Stomach (tissue), 4 donors: ENCODE data around the gene MAD2L2.

ENCODE experiments used
- CTCF ChIP-seq, 7 experiments: fragments of 450-650 bp in 4 of 7; fragments of 200-600 bp in 3 of 7; sonication (generic) in 3 of 7; IDR thresholded peaks; one replicate each; pipeline ENCODE4 v1.5.1; 2016 to 2019; ENCODE audit warnings: antibody characterized with exemption in 7 of 7, control low read depth in 2 of 7, mild to moderate bottlenecking in 1 of 7
- EP300 ChIP-seq: sonication (generic); formaldehyde crosslinking; IDR thresholded peaks from one replicate; pipeline ENCODE4 v1.6.1; 2017; ENCODE audit warnings: antibody characterized with exemption
- POLR2AphosphoS5 ChIP-seq, 3 donors: sonication (generic); formaldehyde crosslinking; IDR thresholded peaks; one replicate each; pipeline ENCODE4 v1.6.1; 2016; ENCODE audit warnings: antibody characterized with exemption in 3 of 3

DNA sequence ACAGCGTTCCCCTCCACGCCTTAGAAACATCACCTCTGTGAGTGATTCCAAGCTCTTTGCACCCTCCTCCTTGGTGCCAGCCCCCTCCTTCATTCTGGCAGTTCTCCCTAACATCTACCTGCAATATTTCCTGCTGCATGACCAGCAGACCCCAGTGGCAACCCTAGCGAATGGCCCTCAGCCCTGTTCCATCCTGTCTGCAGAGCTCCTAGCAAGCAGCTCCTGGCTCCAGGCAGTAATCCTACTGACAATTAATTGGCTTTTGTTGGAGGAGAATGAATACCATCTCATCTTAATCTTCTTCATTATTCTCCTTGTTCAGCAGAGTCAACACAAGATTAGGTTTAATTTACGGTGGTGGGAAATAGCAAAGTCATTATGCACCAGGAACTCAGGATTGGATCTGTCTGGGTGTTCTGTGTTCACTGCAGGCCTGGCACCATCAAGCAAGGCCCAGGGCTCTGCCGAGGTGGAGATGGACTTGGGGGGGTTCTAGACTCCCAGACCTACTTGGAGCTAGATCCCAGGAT lies 39.1 kb downstream of the MAD2L2 start:
- TF ChIP-seq EP300 (no peak), POLR2AphosphoS5 (IDR thresholded peaks at IDR 0.05) (no peak), CTCF (IDR thresholded peaks at IDR 0.05) (no peak)
